NCI-H2196 (cell line): Measurements from ENCODE around the gene RALGPS1.

Experiments used
- DNase-seq: peaks from one replicate; lab custom pipeline; 2025; ENCODE audit not compliant: unreplicated experiment; lab: John Stamatoyannopoulos, UW

The RALGPS1 gene

GRCh38 chr9:127092041-127092608, 177.5 kb downstream of the RALGPS1 start:
- no peak for DNase-seq

- DNase-seq = no peak
These were observed 178.9 kb downstream of the RALGPS1 start for GRCh38 chr9:127093319-127094020.

GRCh38 chr9:127095411-127095810, 180.8 kb downstream of the RALGPS1 start:
- no peak for DNase-seq

- no peak for DNase-seq
These were observed 181.6 kb downstream of the RALGPS1 start for GRCh38 chr9:127096208-127096607.

- no peak for DNase-seq
These were observed 183.1 kb downstream of the RALGPS1 start for GRCh38 chr9:127097683-127098082.

- no peak for DNase-seq
These were observed 184.5 kb downstream of the RALGPS1 start for GRCh38 chr9:127098916-127099553.

GRCh38 chr9:127099664-127100063, 185.1 kb downstream of the RALGPS1 start:
- DNase-seq = no peak

- no peak for DNase-seq
These were observed 187.6 kb downstream of the RALGPS1 start for GRCh38 chr9:127102176-127102575.

- no peak for DNase-seq
These were observed 188.2 kb downstream of the RALGPS1 start for GRCh38 chr9:127102788-127103187.

- DNase-seq = no peak
These were observed 190.2 kb downstream of the RALGPS1 start for GRCh38 chr9:127104581-127105311.

GRCh38 chr9:127105805-127106465, 191.4 kb downstream of the RALGPS1 start:
- DNase-seq = no peak

GRCh38 chr9:127106466-127106855, 191.9 kb downstream of the RALGPS1 start:
- DNase-seq = no peak

- no peak for DNase-seq
These were observed 192.8 kb downstream of the RALGPS1 start for GRCh38 chr9:127107171-127107928.

GRCh38 chr9:127107929-127108876, 193.6 kb downstream of the RALGPS1 start:
- no peak for DNase-seq

GRCh38 chr9:127109212-127109711, 194.7 kb downstream of the RALGPS1 start:
- DNase-seq = no peak

GRCh38 chr9:127112056-127112455, 197.5 kb downstream of the RALGPS1 start:
- DNase-seq = no peak

GRCh38 chr9:127112735-127113161, 198.2 kb downstream of the RALGPS1 start:
- no peak for DNase-seq

- no peak for DNase-seq
These were observed 198.8 kb downstream of the RALGPS1 start for GRCh38 chr9:127113191-127113972.
